Fibroblast of peridontal ligament (primary cell): ENCODE measurements around the gene ANKZF1.
"Not testable (repeated sequence)": the region's sequence is repeated elsewhere in the genome, so short reads cannot be mapped to it uniquely, and the experiment has no call there.

ENCODE experiments used
- DNase-seq: peaks from one replicate; pipeline ENCODE4 v3.0.0-alpha.2; 2010; ENCODE audit errors: extremely low read depth

The ANKZF1 gene

DNA sequence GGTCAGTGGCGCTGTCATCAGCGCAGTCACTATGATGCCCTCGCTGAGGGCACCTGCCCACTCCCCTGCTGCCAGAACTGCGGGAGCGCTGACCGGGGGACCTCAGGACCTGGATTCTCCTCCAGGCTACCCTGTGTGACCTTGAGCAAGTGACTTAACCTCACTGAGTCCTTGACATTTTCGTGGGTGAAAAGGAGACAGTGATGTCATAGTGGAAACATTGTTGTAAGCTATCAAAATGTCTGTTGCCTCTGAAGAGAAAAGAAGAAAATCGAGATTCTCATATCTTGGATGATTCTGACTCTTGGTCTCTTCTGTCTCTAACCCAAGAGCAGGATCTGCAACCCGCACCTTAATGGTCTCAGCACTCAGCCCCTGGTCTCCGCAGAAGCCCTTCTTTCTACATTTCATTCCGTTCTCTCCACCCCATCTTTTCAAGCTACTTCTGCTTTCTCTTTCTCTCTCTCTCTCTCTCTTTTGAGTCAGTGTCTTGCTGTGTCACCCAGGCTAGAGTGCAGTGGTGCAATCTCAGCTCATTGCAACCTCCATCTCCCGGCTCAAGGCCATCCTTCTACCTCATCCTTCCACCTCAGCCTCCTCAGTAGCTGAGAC is 25.1 kb downstream of the ANKZF1 start:
- peak; percentile 31 for DNase-seq

DNA sequence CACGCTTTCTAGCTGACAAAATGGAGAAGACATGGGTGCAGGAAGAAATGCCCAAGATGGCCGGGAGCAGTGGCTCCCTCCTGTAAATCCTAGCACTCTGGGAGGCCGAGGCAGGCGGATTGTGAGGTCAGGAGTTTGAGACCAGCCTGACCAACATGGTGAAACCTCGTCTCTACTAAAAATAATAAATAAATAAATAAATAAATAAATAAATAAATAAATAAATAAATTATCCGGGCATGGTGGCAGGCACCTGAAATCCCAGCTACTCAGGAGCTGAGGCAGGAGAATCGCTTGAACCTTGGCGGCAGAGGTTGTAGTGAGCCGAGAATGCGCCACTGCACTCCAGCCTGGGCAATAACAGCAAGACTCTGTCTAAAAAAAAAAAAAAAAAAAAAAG is 29.3 kb downstream of the ANKZF1 start:
- not testable (repeated sequence) for DNase-seq

DNA sequence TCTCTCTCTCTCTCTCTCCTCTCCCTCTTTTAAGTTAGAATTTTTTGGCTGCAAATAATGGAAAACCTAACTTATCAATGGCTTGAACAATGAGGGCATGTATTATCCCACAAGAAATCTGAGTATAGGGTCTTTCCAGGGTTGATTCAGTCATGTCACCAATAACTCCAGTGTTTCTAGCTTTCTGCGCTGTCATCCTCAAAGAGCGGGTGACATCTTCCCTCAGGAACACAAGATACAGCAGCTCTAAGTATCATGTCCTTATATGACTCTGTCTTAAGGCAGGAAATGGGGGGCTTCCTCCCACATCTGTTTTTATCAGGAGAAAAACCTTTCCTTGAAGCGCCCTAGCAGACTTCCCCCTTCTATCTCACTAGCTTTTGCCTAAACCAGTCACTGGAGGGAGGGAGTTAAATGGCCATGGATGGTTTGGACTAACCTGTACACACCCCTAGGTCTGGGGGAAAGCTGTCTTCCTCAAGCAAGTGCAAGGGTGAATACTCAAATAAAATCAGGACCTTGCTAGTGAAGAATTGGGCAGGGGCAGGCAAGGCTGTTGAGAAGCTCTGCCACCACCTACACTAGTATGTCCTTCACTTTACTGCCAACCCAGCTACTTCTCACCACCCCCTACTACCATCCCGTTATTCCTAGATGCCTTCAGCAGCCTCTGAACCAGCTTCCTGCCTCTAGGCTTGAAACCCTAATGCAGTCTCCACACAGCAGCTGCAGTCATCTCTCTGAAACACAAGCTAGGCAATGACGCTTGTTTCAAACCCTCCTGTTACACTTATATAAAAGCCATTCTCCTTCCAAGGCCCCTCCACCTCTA is 31.6 kb downstream of the ANKZF1 start:
- DNase-seq, result no peak

DNA sequence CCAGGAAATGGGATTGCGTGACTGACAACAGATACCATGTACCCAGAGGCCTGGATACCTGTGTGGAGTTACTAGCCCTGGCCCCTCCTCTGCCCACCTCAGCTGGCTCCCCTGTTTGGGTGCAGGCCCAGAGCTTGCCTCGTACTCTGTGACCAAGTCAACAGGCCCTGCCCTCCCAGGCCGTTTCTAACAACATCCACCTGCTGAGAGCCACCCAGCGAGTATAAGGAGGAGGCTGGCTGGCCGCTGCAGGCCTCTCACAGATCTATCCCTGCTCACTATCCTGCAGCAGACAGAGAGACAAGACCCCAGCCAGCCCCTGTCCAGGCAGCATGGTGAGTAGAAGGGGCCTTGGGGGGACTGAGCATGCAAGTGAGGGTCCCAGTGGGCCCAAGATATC is 36.6 kb downstream of the ANKZF1 start:
- no peak for DNase-seq

DNA sequence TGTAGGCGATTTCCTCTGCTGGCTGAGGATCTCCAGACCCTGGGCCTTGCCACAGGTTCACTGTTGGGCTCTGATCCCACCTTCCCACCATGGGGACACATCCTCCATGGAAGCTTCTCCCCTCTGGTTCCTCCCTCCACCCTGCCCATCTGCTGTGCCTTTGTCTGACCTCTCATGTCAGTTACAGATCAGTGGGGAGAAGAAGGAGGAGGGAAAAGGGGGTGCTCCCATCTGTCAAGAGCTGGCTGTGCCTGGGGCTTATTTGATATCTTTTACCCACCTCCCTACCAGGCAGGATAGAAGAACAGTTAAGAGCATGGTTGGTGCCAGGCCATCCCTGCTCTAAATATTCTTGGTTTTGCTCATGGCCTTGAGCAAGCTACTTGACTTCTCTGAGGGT is 37.3 kb downstream of the ANKZF1 start:
- DNase-seq, result no peak

DNA sequence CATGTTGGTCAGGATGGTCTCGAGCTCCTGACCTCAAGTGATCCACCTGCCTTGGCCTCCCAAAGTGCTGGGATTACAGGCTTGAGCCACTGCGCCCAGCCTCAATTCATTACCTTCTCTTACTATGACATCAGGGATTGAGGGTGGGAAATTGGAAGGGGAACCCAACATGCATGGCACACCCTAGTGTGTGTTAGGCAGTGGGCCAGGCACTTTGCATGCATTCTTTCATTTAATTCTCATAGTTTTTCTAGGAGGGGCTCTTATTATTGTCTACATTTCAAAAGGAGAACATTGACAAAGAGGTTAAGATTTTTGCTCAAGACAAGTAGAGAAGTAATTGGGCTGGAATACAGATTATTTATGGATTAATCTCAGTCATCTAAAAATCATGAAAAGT is 38.7 kb downstream of the ANKZF1 start:
- no peak for DNase-seq

DNA sequence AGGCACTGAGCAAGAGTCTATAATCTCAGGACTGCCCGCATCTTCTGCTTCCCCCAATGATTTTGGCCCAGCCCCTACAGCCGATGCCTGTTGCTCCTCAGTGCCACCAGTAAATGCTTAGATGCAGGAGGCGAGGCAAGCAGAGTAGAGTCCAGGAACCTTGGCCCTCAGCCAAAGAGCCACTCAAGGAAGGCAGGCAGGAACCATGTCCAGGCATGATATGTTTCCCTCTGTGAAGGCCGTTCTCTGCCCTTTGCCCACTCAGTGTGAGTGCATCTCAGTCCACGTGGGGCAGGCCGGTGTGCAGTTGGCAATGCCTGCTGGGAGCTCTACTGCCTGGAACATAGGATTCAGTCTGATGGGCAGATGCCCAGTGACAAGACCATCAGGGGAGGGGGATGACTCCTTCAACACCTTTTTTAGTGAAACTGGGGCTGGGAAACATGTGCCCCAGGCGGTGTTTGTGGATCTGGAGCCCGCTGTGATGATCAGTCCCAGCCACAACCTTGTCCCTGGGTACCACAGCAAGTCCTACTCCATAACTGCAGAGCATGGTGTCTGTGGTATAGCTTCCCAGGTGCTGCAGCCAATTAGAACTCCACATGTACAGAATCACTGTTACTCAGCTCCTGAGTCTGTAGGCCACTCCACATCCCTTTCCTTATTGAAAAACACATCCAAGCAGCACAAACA is 39.9 kb downstream of the ANKZF1 start:
- DNase-seq, result no peak

DNA sequence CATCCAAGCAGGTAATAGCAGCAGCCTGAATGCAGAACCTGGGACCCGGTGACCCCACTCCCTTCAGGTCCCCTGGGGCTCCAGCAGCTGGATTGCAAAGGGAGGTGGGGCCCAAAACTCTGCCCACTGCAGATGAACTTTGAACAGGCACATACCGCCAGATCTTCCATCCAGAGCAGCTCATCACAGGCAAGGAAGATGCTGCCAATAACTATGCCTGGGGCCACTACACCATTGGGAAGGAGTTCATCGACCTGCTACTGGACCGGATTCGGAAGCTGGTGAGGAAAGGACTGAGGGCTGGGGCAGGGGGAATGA is 40.4 kb downstream of the ANKZF1 start:
- no peak for DNase-seq

DNA sequence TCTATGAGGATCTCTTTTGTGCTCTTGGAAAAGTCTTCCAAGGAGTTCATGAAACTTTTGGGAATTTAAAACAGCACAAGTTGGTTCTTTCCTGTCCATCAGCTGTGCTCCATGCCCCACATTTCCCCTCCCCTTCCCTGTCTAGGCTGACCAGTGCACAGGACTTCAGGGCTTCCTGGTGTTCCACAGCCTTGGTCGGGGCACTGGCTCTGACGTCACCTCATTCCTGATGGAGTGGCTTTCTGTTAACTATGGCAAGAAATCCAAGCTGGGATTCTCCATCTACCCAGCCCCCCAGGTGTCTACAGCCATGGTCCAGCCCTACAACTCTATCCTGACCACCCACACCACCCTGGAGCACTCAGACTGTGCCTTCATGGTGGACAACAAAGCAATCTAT is 41.4 kb downstream of the ANKZF1 start:
- no peak for DNase-seq

DNA sequence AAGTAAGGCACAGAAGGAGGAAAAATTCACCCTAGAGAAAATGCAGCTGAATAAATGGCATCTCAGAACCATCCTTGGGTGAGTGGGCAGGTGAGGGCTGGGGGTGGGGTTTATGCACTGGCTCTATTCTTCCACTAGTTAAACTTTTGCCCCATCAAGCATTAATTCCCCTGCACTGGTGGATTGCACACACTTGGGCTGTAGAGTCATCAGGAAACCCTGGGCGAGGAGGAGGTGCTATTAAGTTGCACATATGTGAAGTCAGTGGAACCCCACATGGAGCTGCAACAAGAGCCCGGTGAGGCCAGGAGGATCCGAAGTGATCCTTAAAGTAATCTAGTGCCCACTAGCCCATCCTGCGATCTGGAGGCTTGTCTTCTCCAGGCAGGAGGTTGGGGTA is 42.8 kb downstream of the ANKZF1 start:
- DNase-seq, result no peak

DNA sequence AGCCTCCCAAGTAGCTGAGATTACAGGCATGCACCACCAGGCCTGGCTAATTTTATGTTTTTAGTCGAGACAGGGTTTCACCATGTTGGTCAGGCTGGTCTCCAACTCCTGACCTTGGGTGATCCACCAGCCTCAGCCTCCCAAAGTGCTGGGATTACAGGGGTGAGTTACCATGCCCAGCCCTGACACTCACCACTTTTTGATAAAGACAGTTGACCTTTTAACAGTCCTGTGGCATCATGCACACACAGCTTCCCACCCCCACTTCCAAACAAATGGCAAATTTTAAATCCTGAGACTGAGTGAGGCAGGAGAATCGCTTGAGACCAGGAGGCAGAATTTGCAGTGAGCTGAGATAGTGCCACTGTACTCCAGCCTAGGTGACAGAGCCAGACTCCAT is 43.4 kb downstream of the ANKZF1 start:
- DNase-seq, result no peak

DNA sequence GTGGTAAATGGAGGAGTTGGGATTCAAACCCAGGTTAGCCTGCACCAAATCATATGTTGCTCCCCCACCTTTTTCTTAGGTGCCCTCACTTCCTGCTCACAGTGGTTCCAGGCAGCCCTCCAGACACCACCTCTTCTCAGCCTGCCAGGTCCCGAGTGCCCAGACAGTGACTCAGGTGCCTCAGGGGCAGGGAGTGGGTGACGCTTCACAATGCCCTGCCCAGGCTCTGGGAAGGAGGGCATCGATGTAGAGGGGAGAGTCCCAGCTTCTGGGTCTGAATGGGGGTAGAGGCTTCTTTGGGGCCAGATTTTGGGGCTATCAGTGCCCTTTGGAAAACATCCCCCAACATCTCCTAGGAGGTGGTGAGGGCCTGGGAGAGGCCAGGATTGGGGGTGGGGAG is 44.3 kb downstream of the ANKZF1 start:
- DNase-seq, result no peak

DNA sequence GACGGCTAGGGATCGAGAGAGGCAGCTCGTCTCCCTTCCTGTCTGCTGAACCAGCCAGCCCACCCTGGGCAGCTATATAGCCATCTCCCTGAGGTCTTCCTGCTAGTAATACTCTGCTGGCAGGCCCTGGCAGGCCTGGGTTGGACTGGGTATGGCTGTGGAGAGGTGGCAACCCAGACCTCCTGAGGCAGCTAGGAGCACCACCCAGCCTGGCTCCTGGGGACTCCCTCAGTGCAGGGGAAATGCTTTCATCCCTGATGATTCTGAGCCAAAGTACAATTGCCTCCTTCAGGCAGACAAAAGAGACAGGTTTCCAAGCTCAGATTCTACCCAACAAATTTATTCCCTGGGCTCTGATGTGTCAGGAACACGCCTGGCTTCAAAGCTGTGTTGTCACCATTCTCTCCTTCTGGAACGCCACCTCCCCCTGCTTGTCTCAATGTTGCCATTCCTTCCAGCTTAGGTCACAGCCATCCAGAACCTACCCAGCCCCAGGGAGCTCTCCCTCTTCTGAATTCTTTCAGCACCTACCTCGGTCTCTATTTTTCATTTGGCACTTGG is 44.8 kb downstream of the ANKZF1 start:
- peak; percentile 59 for DNase-seq

DNA sequence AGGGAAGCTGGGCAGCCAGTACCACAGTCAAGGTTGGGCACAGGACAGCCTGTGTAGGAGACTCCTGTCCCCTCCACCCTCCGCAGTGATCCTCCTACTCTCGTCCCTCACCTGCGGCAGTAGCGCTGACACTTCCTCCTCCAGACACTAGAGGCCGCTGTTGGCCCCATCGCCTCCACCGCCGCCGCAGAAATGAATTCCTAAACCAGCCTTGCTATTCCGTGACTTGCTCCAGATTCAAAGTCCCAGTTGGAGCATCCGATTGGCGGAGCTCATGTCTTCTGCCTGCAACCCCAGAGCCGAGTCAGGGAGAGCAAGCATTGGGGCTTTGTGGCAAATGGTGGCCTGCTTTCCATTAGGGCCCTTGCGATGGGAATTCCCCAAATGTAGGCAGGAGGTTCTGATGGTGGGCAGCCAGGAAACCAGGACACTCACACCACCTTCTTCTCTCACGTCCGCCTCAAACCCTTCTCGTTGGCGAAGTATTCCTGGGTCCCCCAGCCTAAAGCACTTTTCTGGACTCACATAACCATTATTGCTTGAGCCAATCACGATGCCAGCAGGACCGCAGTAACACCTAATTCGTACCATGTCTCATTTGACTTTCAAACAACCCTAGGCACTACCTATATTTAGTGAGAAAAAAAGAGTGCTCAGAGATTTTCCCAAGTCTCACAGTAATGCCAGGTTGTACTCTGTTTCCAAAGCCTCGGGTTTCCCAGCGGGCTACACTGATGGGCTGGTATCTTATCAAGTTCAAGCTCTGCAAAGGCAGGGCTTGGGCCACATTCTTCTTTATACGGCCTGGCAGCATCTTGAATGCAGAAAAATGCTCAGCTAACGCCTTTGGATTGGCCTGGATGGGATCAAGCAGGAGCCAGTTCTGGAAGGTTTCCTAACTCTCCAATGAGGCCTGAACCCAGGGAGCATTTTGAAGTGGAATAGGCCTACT is 48.4 kb downstream of the ANKZF1 start:
- peak; percentile 82 for DNase-seq

DNA sequence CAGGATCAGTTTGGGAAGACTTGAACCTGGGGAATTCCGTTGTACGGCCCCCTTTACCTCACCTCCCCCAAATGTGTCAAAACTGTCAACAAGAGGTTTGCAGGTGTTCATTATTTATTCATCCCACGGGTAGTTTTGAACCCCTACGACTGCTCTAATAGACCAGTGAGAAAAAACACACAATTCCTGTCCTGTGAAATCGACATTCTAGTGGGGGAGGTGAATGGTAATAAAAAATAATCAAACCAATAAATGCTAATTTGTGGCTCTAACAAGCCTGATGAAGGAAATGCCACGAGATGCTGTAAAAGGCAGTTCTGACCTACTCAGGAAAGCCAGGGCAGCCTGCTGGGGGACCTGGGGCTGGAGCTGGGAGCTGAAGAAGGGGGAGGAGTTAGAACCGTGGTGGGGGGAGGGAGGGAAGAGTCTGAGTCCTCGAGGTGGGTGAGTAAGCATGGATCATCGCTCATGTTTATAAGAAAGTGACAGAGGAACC is 49.1 kb downstream of the ANKZF1 start:
- DNase-seq, result no peak

DNA sequence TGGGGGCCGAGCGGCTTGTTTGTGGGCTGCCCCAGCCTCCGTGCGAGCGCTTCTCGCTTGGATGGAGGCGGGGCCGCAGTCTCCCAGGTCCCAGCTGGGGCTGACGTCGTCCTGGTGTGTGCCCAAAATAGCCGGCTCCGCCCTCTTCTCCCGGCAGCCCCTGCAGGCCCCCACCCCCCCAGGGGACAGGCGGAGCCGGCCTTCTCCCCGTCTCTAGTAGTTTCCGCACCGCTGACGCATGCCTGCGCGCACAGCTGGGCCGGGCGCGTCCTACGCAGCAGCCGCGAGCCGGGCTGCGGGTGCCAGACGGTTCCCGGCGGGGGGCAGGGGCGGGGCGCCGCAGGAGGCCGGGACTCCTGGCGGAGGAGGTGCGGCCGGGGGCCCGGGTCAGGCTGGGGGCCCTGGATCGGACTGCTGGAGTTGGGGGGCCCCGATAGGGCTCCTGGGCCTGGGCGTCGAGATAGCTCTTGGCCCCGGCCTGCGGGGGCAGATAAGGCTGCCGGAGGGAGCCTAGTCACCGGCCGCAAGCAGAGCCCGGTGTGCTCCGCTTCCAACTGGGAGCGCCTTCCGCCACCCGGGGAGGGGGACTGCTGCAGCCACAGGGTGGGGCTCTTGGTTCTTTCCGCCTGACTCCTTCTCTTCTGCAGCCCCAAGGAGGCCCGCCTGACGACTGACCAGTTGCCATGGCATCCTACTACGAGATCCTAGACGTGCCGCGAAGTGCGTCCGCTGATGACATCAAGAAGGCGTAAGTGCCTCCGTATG is 49.7 kb downstream of the ANKZF1 start, which contains the start of gene DNAJB2:
DNAJB2 (plus strand) TSS at position 216 of the 765 bp plus-strand sequence; CDS start at position 684, 468 bp downstream.
- peak; percentile 98 for DNase-seq

DNA sequence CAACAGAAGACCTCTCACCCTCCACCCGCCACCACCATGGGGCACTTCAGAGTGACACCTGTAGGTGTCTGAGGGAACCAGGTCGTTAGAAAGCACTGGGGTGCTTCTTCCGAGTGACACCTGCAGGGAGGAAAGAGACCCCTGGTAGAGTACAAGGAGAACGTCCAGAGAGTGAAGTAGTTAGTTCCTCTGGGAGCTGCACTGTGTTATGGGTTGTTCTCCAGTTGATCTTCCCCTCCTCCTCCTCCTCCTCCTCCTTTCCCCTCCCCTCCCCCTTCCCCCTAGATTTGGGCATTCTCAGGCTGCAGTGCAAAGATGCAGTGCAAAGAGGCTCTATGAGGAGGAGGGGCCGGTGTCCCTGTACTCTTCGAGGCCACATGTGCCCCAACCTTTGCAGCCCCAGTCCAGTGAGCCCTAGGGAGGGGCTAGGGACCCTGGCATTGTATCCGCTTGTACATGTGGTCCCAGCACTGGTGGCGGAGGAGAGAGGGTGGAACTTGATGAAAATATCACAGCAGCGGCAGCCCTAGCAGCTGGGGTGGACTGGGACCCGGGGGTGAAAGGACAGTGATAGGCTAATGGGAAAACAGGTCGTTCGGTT is 50.4 kb downstream of the ANKZF1 start:
- no peak for DNase-seq

DNA sequence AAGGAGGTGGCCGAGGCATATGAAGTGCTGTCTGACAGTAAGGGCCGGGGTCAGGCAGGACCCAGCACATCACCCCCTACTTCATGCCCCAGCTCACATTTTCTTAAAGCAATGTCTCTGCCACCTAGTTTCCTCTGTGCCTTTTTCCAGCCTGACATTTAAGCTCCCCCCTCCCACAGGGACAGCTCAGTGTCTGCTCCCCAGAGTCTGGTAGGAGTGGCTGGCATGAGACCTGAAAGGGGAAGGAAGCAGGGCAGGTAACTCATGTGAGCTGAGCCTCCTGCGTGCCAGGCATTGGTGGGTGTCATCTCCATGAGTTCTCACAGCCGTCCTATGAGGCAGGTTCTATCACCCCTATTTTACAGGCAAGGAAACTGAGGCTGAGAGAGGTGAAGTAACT is 51.0 kb downstream of the ANKZF1 start:
- no peak for DNase-seq

DNA sequence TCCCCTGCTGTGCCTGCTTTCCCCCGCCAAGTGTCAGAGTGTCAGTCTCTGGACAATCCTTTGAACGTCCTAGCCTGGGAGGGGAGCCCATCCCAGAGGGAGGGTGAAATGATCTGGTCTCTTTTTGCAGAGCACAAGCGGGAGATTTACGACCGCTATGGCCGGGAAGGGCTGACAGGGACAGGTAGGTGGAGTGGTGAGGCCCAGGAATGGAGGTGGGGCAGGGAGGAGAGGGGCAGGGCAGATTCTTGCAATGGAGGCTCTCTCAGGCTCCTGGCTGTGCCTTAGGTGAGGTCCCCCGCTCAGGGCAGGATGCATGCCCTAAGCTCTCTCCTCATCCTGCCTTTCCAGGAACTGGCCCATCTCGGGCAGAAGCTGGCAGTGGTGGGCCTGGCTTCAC is 52.0 kb downstream of the ANKZF1 start:
- no peak for DNase-seq

DNA sequence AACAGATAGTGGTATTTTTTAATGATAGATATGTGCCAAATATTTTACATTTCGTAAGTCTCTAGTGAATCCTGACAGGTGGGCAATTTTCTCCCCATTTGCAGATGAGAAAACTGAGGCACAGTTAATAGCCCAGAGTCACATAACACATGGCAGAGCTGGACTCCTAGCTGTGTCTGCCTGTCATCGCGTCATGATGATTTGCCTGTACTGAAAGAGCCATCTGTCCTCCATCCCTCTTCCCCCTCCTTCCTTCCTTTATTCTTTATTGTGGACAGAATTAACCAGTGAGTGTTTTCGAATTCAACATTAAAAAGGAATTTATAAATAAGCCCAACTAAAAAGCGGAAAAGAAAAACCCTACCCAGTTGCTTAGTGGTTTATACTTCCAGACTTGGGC is 52.8 kb downstream of the ANKZF1 start:
- no peak for DNase-seq
